GM19372 (cell line): ENCODE data around the gene TMEM178A.
"Not testable (repeated sequence)": the region's sequence is repeated elsewhere in the genome, so short reads cannot be mapped to it uniquely, and the experiment has no call there.

Experiments
- ATAC-seq: cut with Tn5 transposase; IDR thresholded peaks from one replicate; pipeline ENCODE4 v1.9.1; 2021; ENCODE audit warnings: mild to moderate bottlenecking, low read depth, moderate library complexity; ENCODE audit not compliant: unreplicated experiment

TMEM178A gene

GRCh38 chr2:39665811-39666490 is at the start of gene TMEM178A:
Gene TMEM178A (plus strand): TSS chr2:39665917. CDS start chr2:39665975, 58 bp downstream.
- no peak for ATAC-seq

- ATAC-seq: no peak
These were observed 47.5 kb upstream of the TMEM178A start for GRCh38 chr2:39618236-39618635.

- no peak for ATAC-seq
These were observed 47.0 kb upstream of the TMEM178A start for GRCh38 chr2:39618736-39619135.

- no peak for ATAC-seq
These were observed 45.6 kb upstream of the TMEM178A start for GRCh38 chr2:39620067-39620466.

GRCh38 chr2:39621596-39621995 is 44.1 kb upstream of the TMEM178A start:
- ATAC-seq: no peak

GRCh38 chr2:39622860-39623259 is 42.9 kb upstream of the TMEM178A start:
- no peak for ATAC-seq

- no peak for ATAC-seq
These were observed 41.8 kb upstream of the TMEM178A start for GRCh38 chr2:39623917-39624316.

GRCh38 chr2:39625193-39625926 is 40.4 kb upstream of the TMEM178A start:
- no peak for ATAC-seq

GRCh38 chr2:39625927-39626270 is 39.8 kb upstream of the TMEM178A start:
- ATAC-seq: no peak

- ATAC-seq: not testable (repeated sequence)
These were observed 37.4 kb upstream of the TMEM178A start for GRCh38 chr2:39628346-39628745.

GRCh38 chr2:39629646-39630045 is 36.1 kb upstream of the TMEM178A start:
- no peak for ATAC-seq

- ATAC-seq: no peak
These were observed 34.5 kb upstream of the TMEM178A start for GRCh38 chr2:39631256-39631655.

- ATAC-seq: no peak
These were observed 34.0 kb upstream of the TMEM178A start for GRCh38 chr2:39631718-39632117.

GRCh38 chr2:39632876-39633275 is 32.8 kb upstream of the TMEM178A start:
- ATAC-seq: no peak

- no peak for ATAC-seq
These were observed 29.4 kb upstream of the TMEM178A start for GRCh38 chr2:39636306-39636705.

GRCh38 chr2:39638581-39638980 is 27.1 kb upstream of the TMEM178A start:
- no peak for ATAC-seq

- ATAC-seq: no peak
These were observed 25.6 kb upstream of the TMEM178A start for GRCh38 chr2:39640107-39640506.

GRCh38 chr2:39640681-39641080 is 25.0 kb upstream of the TMEM178A start:
- no peak for ATAC-seq

GRCh38 chr2:39641635-39642034 is 24.1 kb upstream of the TMEM178A start:
- ATAC-seq: no peak

GRCh38 chr2:39642051-39642718 is 23.5 kb upstream of the TMEM178A start:
- ATAC-seq: no peak

- no peak for ATAC-seq
These were observed 19.9 kb upstream of the TMEM178A start for GRCh38 chr2:39645826-39646225.

GRCh38 chr2:39646267-39646666 is 19.4 kb upstream of the TMEM178A start:
- no peak for ATAC-seq
